K562 treated with DMSO at 1 percent for 24 hours (cell line): Measurements from ENCODE around the gene PTGFR. TPM values are rescaled to one million over a fixed set of nuclear protein-coding genes. Genes with fewer than 3 reads are reported as not detected.

Experiments used
- total RNA-seq: library from RNA; unstranded; fragments of 300-600 nt; gene quantifications from 2 replicates; pipeline ENCODE4 v1.2.3, GENCODE V29; 2022; ENCODE audit warnings: low read depth; ENCODE audit not compliant: insufficient read depth

Gene PTGFR
- not detected in 2 replicates for total RNA-seq

GRCh38 chr1:78490861-78491450, at the start of gene PTGFR:
Gene PTGFR, plus strand, starts transcription at chr1:78490974. Its CDS starts 1,770 bp downstream, at chr1:78492744.

Other genes with a start within 250 kb of the PTGFR start
- gene IFI44L, start 129.5 kb downstream of the PTGFR start, total RNA-seq = not detected in 2 replicates
- not detected in 2 replicates for gene IFI44, start 158.9 kb downstream of the PTGFR start, total RNA-seq